ENCODE measurements around the gene MYO1E.

MYO1E gene

GRCh38 chr15:59191855-59192237, 180.8 kb downstream of the MYO1E start:
- ChIA-PET POLR2A (no interaction called here), CTCF (no interaction called here)
- no peak for DNase-seq (ENCODE audit: extremely low spot score)
- no peak for TF ChIP-seq CTCF (IDR thresholded peaks at IDR 0.05; ENCODE audit: control extremely low read depth, extremely low read depth, low read depth, missing control alignments)

DNA sequence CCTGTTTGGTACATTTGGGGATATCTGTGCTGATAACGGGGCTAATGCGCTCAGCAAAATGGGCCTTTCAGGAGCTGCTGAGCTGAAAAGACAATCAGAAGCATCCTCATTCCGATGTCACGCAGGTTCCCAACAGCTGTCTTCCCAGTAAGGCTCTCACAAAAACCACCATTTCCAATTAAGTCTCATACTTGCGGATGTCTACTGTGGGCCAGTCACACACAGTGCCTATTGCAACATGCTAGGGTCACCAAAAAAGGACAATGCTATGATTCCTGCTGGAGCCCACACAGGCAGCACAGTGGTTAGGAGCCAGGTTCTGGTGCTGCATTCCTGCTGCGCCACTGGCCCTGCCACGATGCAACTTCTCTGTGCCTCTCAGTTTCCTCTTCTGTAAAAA, 182.4 kb downstream of the MYO1E start:
- POLR2A ChIA-PET, result no interaction called here
- CTCF ChIA-PET, result interaction anchor here (1.0 to 1.6 kb wide), 4 partner anchors 9 to 310 kb away, joined by 3 to 4 read pairs (median 3); no protein-coding TSS in a partner anchor
- DNase-seq (ENCODE audit: extremely low spot score), result no peak
- no peak for TF ChIP-seq CTCF (IDR thresholded peaks at IDR 0.05; ENCODE audit: control extremely low read depth, extremely low read depth, low read depth, missing control alignments)

DNA sequence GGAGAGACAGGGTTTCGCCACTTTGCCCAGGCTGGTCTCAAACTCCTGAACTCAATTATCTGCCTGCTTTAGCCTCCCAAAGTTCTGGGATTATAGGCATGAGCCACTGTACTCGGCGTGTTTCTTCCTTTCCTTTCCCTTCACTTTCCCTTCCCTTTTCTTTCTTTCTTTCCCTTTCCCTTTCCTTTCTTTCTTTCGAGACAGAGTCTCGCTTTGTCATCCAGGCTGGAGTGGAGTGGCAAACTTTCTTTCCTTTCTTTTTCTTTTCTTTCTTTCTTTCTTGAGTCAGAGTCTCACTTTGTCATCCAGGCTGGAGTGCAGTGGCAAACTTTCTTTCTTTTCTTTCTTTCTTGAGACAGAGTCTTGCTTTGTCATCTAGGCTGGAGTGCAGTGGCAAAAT, 183.4 kb downstream of the MYO1E start:
- no peak for DNase-seq (ENCODE audit: extremely low spot score)
- TF ChIP-seq CTCF (IDR thresholded peaks at IDR 0.05; ENCODE audit: control extremely low read depth, extremely low read depth, low read depth, missing control alignments), result no peak
- ChIA-PET POLR2A (no interaction called here), CTCF (interaction anchor here (1.5 to 1.6 kb wide), 2 partner anchors 10 to 12 kb away, joined by 3 to 4 read pairs; no protein-coding TSS in a partner anchor)

DNA sequence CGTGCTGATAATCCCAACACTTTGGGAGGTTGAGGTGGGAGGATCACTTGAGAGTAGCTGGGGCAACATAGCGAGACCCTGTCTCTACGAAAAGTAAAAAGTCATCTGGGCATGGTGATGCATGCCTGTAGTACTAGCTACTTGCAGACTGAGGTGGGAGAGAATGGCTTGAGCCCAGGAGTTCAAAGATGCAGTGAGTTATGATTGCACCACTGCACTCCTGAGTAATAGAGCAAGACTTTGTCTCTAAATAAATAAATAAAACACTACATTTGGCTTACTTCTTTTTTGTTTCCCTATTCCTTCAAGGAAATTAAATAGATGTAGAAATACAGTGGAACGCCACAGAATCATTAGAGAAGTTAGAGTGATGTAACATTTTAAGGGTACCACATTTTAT, 186.2 kb downstream of the MYO1E start:
- ChIA-PET CTCF (interaction anchor here (1.6 kb wide), 1 partner anchor 9 kb away, joined by 4 read pairs; no protein-coding TSS in a partner anchor), POLR2A (no interaction called here)
- TF ChIP-seq CTCF (IDR thresholded peaks at IDR 0.05; ENCODE audit: control extremely low read depth, extremely low read depth, low read depth, missing control alignments), result no peak
- no peak for DNase-seq (ENCODE audit: extremely low spot score)

DNA sequence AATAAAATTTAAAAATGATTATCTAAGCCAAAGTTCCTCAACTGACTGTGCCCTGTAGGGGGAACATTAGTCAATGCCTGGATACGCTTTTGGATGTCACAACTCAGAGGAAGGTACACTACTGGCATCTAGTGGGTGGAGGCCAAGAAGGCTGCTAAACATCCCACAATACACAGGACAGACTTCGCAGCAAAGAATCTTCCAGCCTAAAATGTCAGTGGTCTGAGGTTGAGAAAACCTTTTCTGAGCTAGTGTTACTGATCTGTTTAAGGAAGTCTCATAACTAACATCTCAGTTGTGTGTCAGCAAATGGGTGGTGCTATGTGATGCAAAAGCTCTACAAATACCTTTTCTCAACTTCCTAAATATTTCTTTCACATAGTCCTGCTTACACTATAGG, 186.9 kb downstream of the MYO1E start:
- DNase-seq (ENCODE audit: extremely low spot score), result no peak
- POLR2A ChIA-PET, result no interaction called here
- TF ChIP-seq CTCF (IDR thresholded peaks at IDR 0.05; ENCODE audit: control extremely low read depth, extremely low read depth, low read depth, missing control alignments), result no peak
- CTCF ChIA-PET, result interaction anchor here (0.6 to 1.6 kb wide), 3 partner anchors 8 to 24 kb away, joined by 3 to 4 read pairs (median 3); no protein-coding TSS in a partner anchor

- POLR2A ChIA-PET, result no interaction called here
- no peak for TF ChIP-seq CTCF (IDR thresholded peaks at IDR 0.05; ENCODE audit: control extremely low read depth, extremely low read depth, low read depth, missing control alignments)
- no peak for DNase-seq (ENCODE audit: extremely low spot score)
- CTCF ChIA-PET, result no interaction called here
Observed at GRCh38 chr15:59180945-59181600, 191.6 kb downstream of the MYO1E start.
